Measurements from ENCODE around the gene PI4K2A.

DNA sequence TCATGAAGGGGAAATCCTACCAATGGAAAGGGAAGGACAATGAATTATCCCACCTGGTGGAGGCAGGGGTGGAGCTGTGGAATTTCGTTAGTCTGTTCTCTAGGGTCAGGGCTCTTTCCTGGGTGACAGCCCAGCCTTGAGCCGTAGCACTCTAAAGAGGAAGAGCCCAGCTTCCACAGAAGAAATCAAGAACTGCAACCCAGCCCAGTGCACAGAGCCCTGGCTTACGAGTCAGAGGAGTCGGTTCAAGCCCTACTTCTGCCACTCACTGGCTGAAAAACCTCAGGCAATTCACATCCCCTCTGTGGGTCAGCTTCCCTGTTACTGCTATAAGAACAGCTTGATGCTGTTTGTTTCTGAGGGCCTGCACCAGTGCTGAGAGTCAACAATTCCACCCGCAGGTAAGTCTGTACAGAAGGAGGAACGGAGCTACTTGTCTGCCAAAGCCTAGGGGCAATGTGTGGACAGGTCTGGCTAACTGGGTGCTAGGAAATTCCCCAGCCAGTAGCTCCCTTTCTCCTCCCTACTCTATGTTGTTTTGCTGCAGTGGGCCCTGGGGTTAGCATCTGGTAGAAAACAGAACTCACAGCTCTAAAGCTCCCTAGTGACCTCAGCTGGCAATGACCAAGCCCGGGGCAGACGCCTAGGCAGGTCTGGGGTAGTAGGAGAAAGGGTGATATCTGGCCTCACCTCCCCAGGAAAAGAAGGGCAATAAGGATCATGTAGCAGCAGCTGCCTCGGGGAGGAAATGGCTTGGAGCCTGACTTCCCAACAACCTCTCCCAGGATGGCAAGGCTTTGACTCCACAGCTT, 43.3 kb downstream of the PI4K2A start:
- TF ChIP-seq EZH2 (IDR thresholded peaks at IDR 0.05; ENCODE audit: insufficient read depth, poor library complexity, severe bottlenecking), result no peak
- TF ChIP-seq EZH2phosphoT487 (IDR thresholded peaks at IDR 0.05; ENCODE audit: insufficient read depth, low read depth), result no peak
